Measurements from ENCODE around the gene BLID. TPM values are rescaled to one million over a fixed set of nuclear protein-coding genes. Genes with fewer than 3 reads are reported as not detected.

BLID gene
- total and polyA plus RNA-seq, 7 donors = 0.04 to 0.45 TPM; not detected in 5

- no peak for ATAC-seq
- Histone ChIP-seq H3K4me3 (no peak overlapping the region), H3K4me1 (no peaks in the 10 kb centered on the region), H3K27me3 (ENCODE audit: insufficient read depth in 3 of 3, low read length in 2 of 3) (no peaks in the 10 kb centered on the region), H3K36me3 (ENCODE audit: insufficient read depth in 1 of 2, low read depth in 1 of 2) (no peaks in the 10 kb centered on the region), H3K9me3 (no peaks in the 10 kb centered on the region), H3K27ac (no peak overlapping the region)
- intact Hi-C loops (cut with DNase I) = no loop called here
- DNase-seq = no peak
- WGBS, 3 donors = 83 to 89% (median 87%) methylated on average over 6 of the region's 6 CpGs
- TF ChIP-seq CTCF (IDR thresholded peaks at IDR 0.05) = no peak
Observed at GRCh38 chr11:122120096-122120495, 4.1 kb upstream of the BLID start.

DNA sequence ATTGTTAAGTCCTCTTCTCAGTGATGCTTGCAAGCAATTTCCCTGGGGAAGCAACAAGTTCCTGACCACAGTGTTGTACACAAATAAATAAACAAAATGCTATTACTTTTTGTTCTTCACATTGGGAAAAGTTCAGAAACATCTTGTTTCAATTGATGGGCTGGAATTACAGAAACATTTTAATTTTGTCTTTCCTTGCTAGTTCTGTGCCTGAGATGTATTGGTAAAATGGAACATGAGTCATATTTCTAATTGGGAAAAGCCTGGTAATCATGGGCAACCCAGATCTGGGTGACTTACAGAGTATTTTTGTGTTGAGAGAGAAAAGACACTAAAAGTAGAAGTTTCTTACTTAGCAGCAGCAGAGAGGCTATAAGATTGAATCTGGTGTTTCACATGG is 576 bp upstream of the BLID start:
- Histone ChIP-seq H3K27ac (no peak overlapping the region), H3K4me1 (no peaks in the 10 kb centered on the region), H3K9me3 (no peaks in the 10 kb centered on the region), H3K27me3 (ENCODE audit: insufficient read depth in 3 of 3, low read length in 2 of 3) (no peaks in the 10 kb centered on the region), H3K4me3 (no peak overlapping the region), H3K36me3 (ENCODE audit: insufficient read depth in 1 of 2, low read depth in 1 of 2) (no peaks in the 10 kb centered on the region)
- intact Hi-C loops (cut with DNase I) = loop anchor here in 1 of 2 donors (5.0 kb wide), 1 partner anchor 36 kb away; no protein-coding TSS in a partner anchor
- DNase-seq (no peak), ATAC-seq (no peak)
- TF ChIP-seq CTCF (IDR thresholded peaks at IDR 0.05) = no peak

GRCh38 chr11:122114976-122115375 is 1.0 kb downstream of the BLID start:
- intact Hi-C loops (cut with DNase I) = loop anchor here in 1 of 2 donors (5.0 kb wide), 1 partner anchor 37 kb away; no protein-coding TSS in a partner anchor
- H3K4me1 ChIP-seq = no peaks in the 10 kb centered on the region
- H3K9me3 ChIP-seq = no peaks in the 10 kb centered on the region
- no peak for TF ChIP-seq CTCF (IDR thresholded peaks at IDR 0.05)
- WGBS, 3 donors = 87 to 96% (median 94%) methylated on average over 2 of the region's 2 CpGs
- no peak overlapping the region for H3K4me3 ChIP-seq
- DNase-seq (no peak), ATAC-seq (no peak)
- H3K27ac ChIP-seq = no peak overlapping the region
- H3K36me3 ChIP-seq (ENCODE audit: insufficient read depth in 1 of 2, low read depth in 1 of 2) = no peaks in the 10 kb centered on the region
- no peaks in the 10 kb centered on the region for H3K27me3 ChIP-seq (ENCODE audit: insufficient read depth in 3 of 3, low read length in 2 of 3)

DNA sequence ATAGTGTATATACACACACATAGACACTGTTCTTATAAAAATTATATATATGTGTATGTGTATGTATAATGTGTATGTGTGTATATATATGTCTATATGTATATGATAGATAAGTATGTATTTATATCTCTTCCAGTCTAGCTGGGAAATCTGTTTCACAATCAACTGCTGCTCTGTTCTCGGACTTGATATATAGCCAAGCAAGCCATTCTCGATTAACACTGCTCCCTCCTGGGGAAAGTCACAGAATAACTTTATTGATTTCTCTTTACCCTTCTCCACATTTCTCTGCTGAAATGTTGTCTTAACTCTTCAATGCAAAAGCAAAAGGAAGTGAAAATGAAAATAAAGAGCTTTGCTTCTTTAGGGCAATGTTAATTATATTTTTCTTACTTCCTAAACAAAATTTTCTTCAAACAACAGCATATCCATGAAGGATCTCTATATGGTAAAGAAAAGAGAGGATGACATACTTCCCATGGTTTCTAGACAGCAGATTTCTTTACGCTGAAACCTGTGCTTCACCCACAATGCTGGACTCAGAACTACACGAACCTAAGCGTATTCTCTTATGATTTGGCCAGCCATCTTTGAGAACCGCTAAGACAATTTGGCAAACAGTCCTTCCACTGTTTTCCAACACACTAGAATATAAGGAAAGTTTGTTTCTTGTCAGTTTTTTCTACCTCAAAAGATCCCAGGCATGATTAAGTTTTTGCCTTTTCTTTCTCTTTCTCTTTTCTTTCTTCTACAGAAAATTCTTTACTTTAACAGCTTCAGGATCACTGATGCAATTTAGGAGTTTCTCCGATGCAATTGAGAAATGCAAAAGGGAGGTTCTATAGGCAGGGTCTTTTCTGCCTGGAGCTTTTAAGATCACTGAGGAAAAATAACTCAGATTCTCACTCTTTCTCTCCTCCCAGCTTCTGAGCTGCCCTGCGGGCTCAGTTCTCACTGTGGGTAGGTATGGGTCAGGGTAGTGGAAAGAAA is 1.9 kb downstream of the BLID start:
- no peaks in the 10 kb centered on the region for H3K9me3 ChIP-seq
- H3K27ac ChIP-seq = no peak overlapping the region
- ATAC-seq (peak in 2 of 4 donors; percentile 31 to 32), DNase-seq (no peak)
- WGBS, 3 donors = 69 to 76% (median 72%) methylated on average over 8 of the region's 8 CpGs
- no peaks in the 10 kb centered on the region for H3K27me3 ChIP-seq (ENCODE audit: insufficient read depth in 3 of 3, low read length in 2 of 3)
- no peaks in the 10 kb centered on the region for H3K36me3 ChIP-seq (ENCODE audit: insufficient read depth in 1 of 2, low read depth in 1 of 2)
- intact Hi-C loops (cut with DNase I) = no loop called here
- H3K4me1 ChIP-seq = no peaks in the 10 kb centered on the region
- no peak for TF ChIP-seq CTCF (IDR thresholded peaks at IDR 0.05)
- H3K4me3 ChIP-seq = no peak overlapping the region
